GM12891 (cell line): Measurements from ENCODE around the gene KCNQ5.
A peak's percentile ranks its signal among the peaks of the same experiment; 100 is the strongest.

Experiments
- DNase-seq: peaks from one replicate; pipeline ENCODE4 v3.0.0; 2011; ENCODE audit warnings: low spot score; ENCODE audit not compliant: insufficient read length
- FAIRE-seq: peaks from 2 replicates; lab custom pipeline; 2011; peaks lifted over from hg19 to GRCh38; lab: Jason Lieb, UNC
- PAX5 ChIP-seq: IDR thresholded peaks from 2 replicates; pipeline ENCODE4 v1.6.1; 2011; ENCODE audit warnings: low read length, moderate library complexity, mild to moderate bottlenecking; ENCODE audit not compliant: insufficient read depth, severe bottlenecking
- POLR2A ChIP-seq: IDR thresholded peaks from 2 replicates; pipeline ENCODE4 v1.6.1; 2011; ENCODE audit warnings: low read depth, low read length, control low read depth
- POLR2AphosphoS5 ChIP-seq: IDR thresholded peaks from 2 replicates; pipeline ENCODE4 v1.6.1; 2011; ENCODE audit warnings: low read depth, low read length, control low read depth
- POU2F2 ChIP-seq: IDR thresholded peaks from 2 replicates; pipeline ENCODE4 v1.6.1; 2011; ENCODE audit warnings: low read depth, mild to moderate bottlenecking, control low read depth, low read length, moderate library complexity
- SPI1 ChIP-seq: IDR thresholded peaks from 2 replicates; pipeline ENCODE4 v1.6.1; 2011; ENCODE audit warnings: low read depth, low read length, control low read depth
- TAF1 ChIP-seq: IDR thresholded peaks from 2 replicates; pipeline ENCODE4 v1.6.1; 2011; ENCODE audit warnings: low read depth, low read length, control low read depth

The KCNQ5 gene

GRCh38 chr6:72619883-72620696 is 1.8 kb upstream of the KCNQ5 start:
- FAIRE-seq = peak; percentile 93
- TF ChIP-seq POU2F2 (no peak), SPI1 (peak; percentile 82)
- DNase-seq = peak; percentile 32

GRCh38 chr6:72620871-72621290 is 983 bp upstream of the KCNQ5 start:
- FAIRE-seq (no peak), DNase-seq (no peak)
- TF ChIP-seq POLR2AphosphoS5 (no peak), SPI1 (no peak), POU2F2 (no peak), POLR2A (no peak), PAX5 (no peak), TAF1 (no peak)

GRCh38 chr6:72622094-72622940 is 453 bp downstream of the KCNQ5 start:
- TF ChIP-seq POLR2AphosphoS5 (no peak), POU2F2 (no peak), SPI1 (no peak), POLR2A (no peak), PAX5 (no peak), TAF1 (no peak)
- DNase-seq (no peak), FAIRE-seq (peak; percentile 64)

- DNase-seq (no peak), FAIRE-seq (no peak)
- TF ChIP-seq SPI1 (no peak), POLR2A (no peak), POLR2AphosphoS5 (no peak), PAX5 (no peak), TAF1 (no peak), POU2F2 (no peak)
These were observed 1.9 kb downstream of the KCNQ5 start for GRCh38 chr6:72623808-72624207.

- FAIRE-seq (peak; percentile 78), DNase-seq (no peak)
These were observed 2.8 kb downstream of the KCNQ5 start for GRCh38 chr6:72624557-72625160.

GRCh38 chr6:72626126-72626525 is 4.3 kb downstream of the KCNQ5 start:
- TF ChIP-seq POU2F2 (no peak), TAF1 (no peak), PAX5 (no peak), POLR2AphosphoS5 (no peak), POLR2A (no peak), SPI1 (peak; percentile 94)
- DNase-seq (no peak), FAIRE-seq (peak; percentile 80)

More at GRCh38 chr6:72624557-72625160, 2.8 kb downstream of the KCNQ5 start:
- TF ChIP-seq PAX5 (no peak), POLR2AphosphoS5 (no peak), POLR2A (no peak), SPI1 (no peak), POU2F2 (no peak), TAF1 (no peak)

- FAIRE-seq = no peak
These were observed 5.7 kb downstream of the KCNQ5 start for GRCh38 chr6:72627539-72627938.

GRCh38 chr6:72631480-72631879 is 9.6 kb downstream of the KCNQ5 start:
- no peak for TF ChIP-seq PAX5
- no peak for TF ChIP-seq POLR2AphosphoS5
- TF ChIP-seq TAF1 = no peak
- TF ChIP-seq POLR2A = no peak
- TF ChIP-seq POU2F2 = no peak
- no peak for TF ChIP-seq SPI1
- DNase-seq (no peak), FAIRE-seq (no peak)

More at GRCh38 chr6:72627539-72627938, 5.7 kb downstream of the KCNQ5 start:
- TF ChIP-seq POLR2AphosphoS5 (no peak), TAF1 (no peak), POLR2A (no peak), SPI1 (no peak), PAX5 (no peak), POU2F2 (no peak)
- no peak for DNase-seq

GRCh38 chr6:72635636-72636035 is 13.8 kb downstream of the KCNQ5 start:
- TF ChIP-seq TAF1 = no peak
- TF ChIP-seq POU2F2 = no peak
- TF ChIP-seq POLR2AphosphoS5 = no peak
- no peak for TF ChIP-seq POLR2A
- no peak for TF ChIP-seq SPI1
- no peak for TF ChIP-seq PAX5
- DNase-seq (no peak), FAIRE-seq (no peak)
